Measurements from ENCODE around the gene TERF2IP. TPM values are rescaled to one million over a fixed set of nuclear protein-coding genes. Genes with fewer than 3 reads are reported as not detected.

The TERF2IP gene
- total and polyA plus RNA-seq, 2 of the 13 experiments (the other 11 are each of a cell fraction or from before 2014, with no cell fraction given) = 26.4 to 50.2 TPM

DNA sequence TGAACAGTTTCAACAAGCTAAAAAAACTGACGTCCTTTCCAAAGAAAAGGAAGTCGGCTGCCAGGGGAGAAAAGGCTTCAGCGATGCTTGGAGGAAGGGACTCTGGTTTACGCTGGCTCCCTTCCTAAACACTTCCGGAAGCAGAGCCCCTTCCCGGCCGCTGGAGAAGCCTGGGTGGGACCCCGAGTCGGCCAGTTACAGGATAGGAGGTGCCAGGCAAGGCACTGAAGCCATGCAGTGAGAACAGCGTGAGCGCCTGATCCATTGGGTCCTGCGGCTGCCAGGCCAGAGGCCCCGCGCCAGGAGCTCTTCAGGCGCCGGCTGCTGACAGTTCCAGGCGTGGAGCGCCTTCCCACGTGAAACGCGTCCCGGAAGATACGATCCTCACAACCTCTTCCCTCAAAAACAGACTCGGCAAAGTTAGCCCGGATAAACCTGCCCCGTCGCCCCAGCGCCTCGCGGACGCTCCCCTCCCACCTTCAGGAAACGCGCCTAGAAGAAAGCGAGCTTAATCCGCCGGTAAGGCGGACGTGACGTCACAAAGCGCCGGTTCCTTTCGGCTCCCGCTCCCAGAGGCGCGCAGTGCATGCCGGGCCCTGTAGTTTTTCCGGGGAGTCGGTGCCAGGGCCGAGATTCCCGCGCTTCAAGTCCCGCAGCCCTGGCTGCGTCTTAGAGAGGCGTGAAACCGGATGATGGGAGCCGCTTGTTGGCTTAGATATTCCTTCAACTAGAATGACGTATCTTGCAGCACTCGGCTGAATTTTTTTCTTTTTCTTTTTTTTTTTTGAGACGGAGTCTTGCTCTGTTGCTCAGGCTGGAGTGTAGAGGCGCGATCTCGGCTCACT, 24.6 kb upstream of the TERF2IP start, which contains the start of gene ADAT1 (continued):
- TF ChIP-seq TCF12 (IDR thresholded peaks at IDR 0.05) = no peak
- peak; percentile 56; the same call in 1 of the 2 replicates for TF ChIP-seq TCF12 (CRISPR knock-in tag; IDR thresholded peaks at IDR 0.05)
- peak; percentile 97 for TF ChIP-seq POLR2G (IDR thresholded peaks at IDR 0.05; ENCODE audit: low read depth, low read length)
- TF ChIP-seq AKAP8 (CRISPR knock-in tag; IDR thresholded peaks at IDR 0.05) = no peak
- peak; percentile 15; the same call in 1 of the 2 replicates for TF ChIP-seq RARA (CRISPR knock-in tag; IDR thresholded peaks at IDR 0.05)
- no peak for TF ChIP-seq NBN (conservative IDR thresholded peaks at IDR 0.05)
- TF ChIP-seq ZNF160 (CRISPR knock-in tag; IDR thresholded peaks at IDR 0.05) = peak; percentile 76; the same call in 1 of the 2 replicates
- TF ChIP-seq ZNF256 (CRISPR knock-in tag; conservative IDR thresholded peaks at IDR 0.05) = no peak; the same call in 1 of the 2 replicates
- peak; percentile 85; the same call in 1 of the 2 replicates for TF ChIP-seq ZNF121 (CRISPR knock-in tag; IDR thresholded peaks at IDR 0.05)
- TF ChIP-seq ARNT2 (CRISPR knock-in tag; IDR thresholded peaks at IDR 0.05; ENCODE audit: low read depth) = peak; percentile 76
- no peak for TF ChIP-seq SOX6 (IDR thresholded peaks at IDR 0.05)
- peak; percentile 65; the same call in 1 of the 2 replicates for TF ChIP-seq SOX6 (CRISPR knock-in tag; IDR thresholded peaks at IDR 0.05)
- peak; percentile 99 for TF ChIP-seq ZNF501 (CRISPR knock-in tag; IDR thresholded peaks at IDR 0.05)
- no peak for TF ChIP-seq SNRNP70 (IDR thresholded peaks at IDR 0.05; ENCODE audit: low read depth, low read length)
- no peak; the same call in 1 of the 2 replicates for TF ChIP-seq ZNF460 (CRISPR knock-in tag; IDR thresholded peaks at IDR 0.05; ENCODE audit: borderline replicate concordance)
- TF ChIP-seq, protein P1, sequence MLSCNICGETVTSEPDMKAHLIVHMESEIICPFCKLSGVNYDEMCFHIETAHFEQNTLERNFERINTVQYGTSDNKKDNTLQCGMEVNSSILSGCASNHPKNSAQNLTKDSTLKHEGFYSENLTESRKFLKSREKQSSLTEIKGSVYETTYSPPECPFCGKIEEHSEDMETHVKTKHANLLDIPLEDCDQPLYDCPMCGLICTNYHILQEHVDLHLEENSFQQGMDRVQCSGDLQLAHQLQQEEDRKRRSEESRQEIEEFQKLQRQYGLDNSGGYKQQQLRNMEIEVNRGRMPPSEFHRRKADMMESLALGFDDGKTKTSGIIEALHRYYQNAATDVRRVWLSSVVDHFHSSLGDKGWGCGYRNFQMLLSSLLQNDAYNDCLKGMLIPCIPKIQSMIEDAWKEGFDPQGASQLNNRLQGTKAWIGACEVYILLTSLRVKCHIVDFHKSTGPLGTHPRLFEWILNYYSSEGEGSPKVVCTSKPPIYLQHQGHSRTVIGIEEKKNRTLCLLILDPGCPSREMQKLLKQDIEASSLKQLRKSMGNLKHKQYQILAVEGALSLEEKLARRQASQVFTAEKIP (CRISPR knock-in tag; IDR thresholded peaks at IDR 0.05; ENCODE audit: borderline replicate concordance) = no peak
- TF ChIP-seq, protein P2, sequence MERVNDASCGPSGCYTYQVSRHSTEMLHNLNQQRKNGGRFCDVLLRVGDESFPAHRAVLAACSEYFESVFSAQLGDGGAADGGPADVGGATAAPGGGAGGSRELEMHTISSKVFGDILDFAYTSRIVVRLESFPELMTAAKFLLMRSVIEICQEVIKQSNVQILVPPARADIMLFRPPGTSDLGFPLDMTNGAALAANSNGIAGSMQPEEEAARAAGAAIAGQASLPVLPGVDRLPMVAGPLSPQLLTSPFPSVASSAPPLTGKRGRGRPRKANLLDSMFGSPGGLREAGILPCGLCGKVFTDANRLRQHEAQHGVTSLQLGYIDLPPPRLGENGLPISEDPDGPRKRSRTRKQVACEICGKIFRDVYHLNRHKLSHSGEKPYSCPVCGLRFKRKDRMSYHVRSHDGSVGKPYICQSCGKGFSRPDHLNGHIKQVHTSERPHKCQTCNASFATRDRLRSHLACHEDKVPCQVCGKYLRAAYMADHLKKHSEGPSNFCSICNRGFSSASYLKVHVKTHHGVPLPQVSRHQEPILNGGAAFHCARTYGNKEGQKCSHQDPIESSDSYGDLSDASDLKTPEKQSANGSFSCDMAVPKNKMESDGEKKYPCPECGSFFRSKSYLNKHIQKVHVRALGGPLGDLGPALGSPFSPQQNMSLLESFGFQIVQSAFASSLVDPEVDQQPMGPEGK (CRISPR knock-in tag; IDR thresholded peaks at IDR 0.05) = peak; percentile 46; the same call in 1 of the 2 replicates
- TF ChIP-seq, protein P3, sequence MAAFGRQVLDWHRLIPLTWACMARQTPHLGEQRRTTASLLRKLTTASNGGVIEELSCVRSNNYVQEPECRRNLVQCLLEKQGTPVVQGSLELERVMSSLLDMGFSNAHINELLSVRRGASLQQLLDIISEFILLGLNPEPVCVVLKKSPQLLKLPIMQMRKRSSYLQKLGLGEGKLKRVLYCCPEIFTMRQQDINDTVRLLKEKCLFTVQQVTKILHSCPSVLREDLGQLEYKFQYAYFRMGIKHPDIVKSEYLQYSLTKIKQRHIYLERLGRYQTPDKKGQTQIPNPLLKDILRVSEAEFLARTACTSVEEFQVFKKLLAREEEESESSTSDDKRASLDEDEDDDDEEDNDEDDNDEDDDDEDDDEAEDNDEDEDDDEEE (CRISPR knock-in tag; IDR thresholded peaks at IDR 0.05) = peak; percentile 76
- peak; percentile 81; the same call in 1 of the 2 replicates for TF ChIP-seq ZNF776 (CRISPR knock-in tag; IDR thresholded peaks at IDR 0.05)
- no peak for TF ChIP-seq EEA1 (CRISPR knock-in tag; IDR thresholded peaks at IDR 0.05; ENCODE audit: borderline replicate concordance)
- TF ChIP-seq ZNF883 (CRISPR knock-in tag; IDR thresholded peaks at IDR 0.05; ENCODE audit: not compliant biosample characterization) = peak; percentile 74
- TF ChIP-seq JDP2 (CRISPR knock-in tag; IDR thresholded peaks at IDR 0.05; ENCODE audit: borderline replicate concordance) = no peak
- peak; percentile 39; the same call in 1 of the 2 replicates for TF ChIP-seq JUND (CRISPR knock-in tag; IDR thresholded peaks at IDR 0.05)
- TF ChIP-seq ZNF746 (CRISPR knock-in tag; IDR thresholded peaks at IDR 0.05) = peak; percentile 55
- no peak for TF ChIP-seq TCF7L2 (IDR thresholded peaks at IDR 0.05; ENCODE audit: low read depth, low read length)
- no peak for TF ChIP-seq ZSCAN30 (CRISPR knock-in tag; IDR thresholded peaks at IDR 0.05)
- TF ChIP-seq GATAD2A (CRISPR knock-in tag; IDR thresholded peaks at IDR 0.05) = peak; percentile 73

All from HepG2 (cell line).